ENCODE results near the gene SCNN1B. TPM values are rescaled to one million over a fixed set of nuclear protein-coding genes. Genes with fewer than 3 reads are reported as not detected.

SCNN1B gene
- total RNA-seq, 1 donor: not detected

- no peak overlapping the region for H3K4me3 ChIP-seq (ENCODE audit: low read depth, low read length)
- TF ChIP-seq CTCF (IDR thresholded peaks at IDR 0.05; ENCODE audit: insufficient read depth, low read length): no peak
- DNase-seq (ENCODE audit: low read depth): peak; percentile 95
Observed at GRCh38 chr16:23423496-23424049, 121.5 kb downstream of the SCNN1B start.

GRCh38 chr16:23424292-23424958 lies 122.3 kb downstream of the SCNN1B start:
- H3K4me3 ChIP-seq (ENCODE audit: low read depth, low read length): no peak overlapping the region
- no peak for DNase-seq (ENCODE audit: low read depth)
- TF ChIP-seq CTCF (IDR thresholded peaks at IDR 0.05; ENCODE audit: insufficient read depth, low read length): no peak

GRCh38 chr16:23428351-23428750 lies 126.2 kb downstream of the SCNN1B start:
- no peak for TF ChIP-seq CTCF (IDR thresholded peaks at IDR 0.05; ENCODE audit: insufficient read depth, low read length)
- no peak overlapping the region for H3K4me3 ChIP-seq (ENCODE audit: low read depth, low read length)
- no peak for DNase-seq (ENCODE audit: low read depth)

Other genes starting within 250 kb of the SCNN1B start
- gene USP31, start 152.8 kb upstream of the SCNN1B start, total RNA-seq (ENCODE audit: low replicate concordance): 5.2 and 9.0 TPM in 2 replicates
- gene SCNN1G, start 119.6 kb upstream of the SCNN1B start, total RNA-seq (ENCODE audit: low replicate concordance): not detected in 2 replicates
- 10.2 and 18.9 TPM in 2 replicates for gene COG7, start 150.9 kb downstream of the SCNN1B start, total RNA-seq (ENCODE audit: low replicate concordance)
- 11.5 and 38.7 TPM in 2 replicates for gene GGA2, start 208.2 kb downstream of the SCNN1B start, total RNA-seq (ENCODE audit: low replicate concordance)